Activated CD8-positive, alpha-beta memory T cell treated with anti-CD3 and anti-CD28 coated beads for 24 hours (primary cell): Measurements from ENCODE around the gene PTPRO.
"Not testable (repeated sequence)": the region's sequence is repeated elsewhere in the genome, so short reads cannot be mapped to it uniquely, and the experiment has no call there.

Experiments used
- DNase-seq: peaks from one replicate; pipeline ENCODE4 v3.0.0-alpha.2; 2020

PTPRO gene

GRCh38 chr12:15613981-15614380 lies 291.7 kb downstream of the PTPRO start:
- no peak for DNase-seq

GRCh38 chr12:15616495-15616894 lies 294.2 kb downstream of the PTPRO start:
- DNase-seq: not testable (repeated sequence)

- DNase-seq: no peak
Measured at GRCh38 chr12:15620741-15621539, 298.6 kb downstream of the PTPRO start.

- DNase-seq: no peak
Measured at GRCh38 chr12:15625075-15625474, 302.8 kb downstream of the PTPRO start.

DNA sequence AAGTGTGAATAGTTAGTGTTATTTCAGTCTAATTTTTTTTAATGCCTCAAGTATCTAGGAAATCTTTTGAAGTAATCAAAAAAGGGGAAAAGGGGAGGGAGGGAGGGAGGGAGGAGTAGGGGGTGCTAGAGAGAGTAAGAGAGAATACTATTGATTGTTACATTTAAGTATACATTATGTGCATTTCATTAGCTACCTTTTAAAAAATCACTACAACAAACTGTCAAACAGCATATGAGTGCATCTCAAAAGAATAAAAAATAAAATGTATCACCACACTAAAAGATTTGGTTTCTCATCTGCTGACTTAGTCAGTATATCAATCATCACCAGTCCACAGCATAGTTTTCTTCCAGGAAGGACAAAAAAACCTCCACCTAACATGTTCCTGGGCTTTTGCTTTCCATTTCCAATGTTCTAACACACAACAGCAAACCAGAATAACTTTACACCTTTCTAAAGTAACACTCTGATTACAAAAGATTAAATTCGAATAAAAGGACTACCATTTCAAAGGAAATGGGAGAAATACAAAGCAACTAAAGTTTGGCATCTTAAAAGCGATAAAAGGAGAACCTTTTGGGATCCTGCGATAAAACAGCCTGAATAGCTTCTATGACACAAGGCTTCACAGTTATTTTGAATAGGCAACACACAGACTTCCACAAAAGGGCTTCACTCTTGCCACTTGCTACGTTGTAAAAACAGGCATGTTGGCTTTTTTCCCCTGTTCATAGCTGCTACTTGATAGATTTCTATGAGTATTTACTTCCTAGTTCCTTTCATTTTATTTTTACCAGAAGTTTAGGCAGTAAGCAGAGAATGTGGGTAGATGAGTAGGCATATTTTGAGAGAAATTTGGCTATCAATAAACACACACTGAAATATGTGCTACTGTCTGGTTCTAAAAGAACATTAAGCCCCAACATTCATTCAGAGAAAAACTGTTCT lies 306.0 kb downstream of the PTPRO start:
- DNase-seq: no peak

GRCh38 chr12:15629108-15629507 lies 306.8 kb downstream of the PTPRO start:
- no peak for DNase-seq

GRCh38 chr12:15629761-15630160 lies 307.5 kb downstream of the PTPRO start:
- DNase-seq: no peak

GRCh38 chr12:15631007-15631715 lies 308.9 kb downstream of the PTPRO start:
- no peak for DNase-seq

- DNase-seq: no peak
Measured at GRCh38 chr12:15632708-15633107, 310.4 kb downstream of the PTPRO start.

GRCh38 chr12:15633201-15633600 lies 310.9 kb downstream of the PTPRO start:
- no peak for DNase-seq

DNA sequence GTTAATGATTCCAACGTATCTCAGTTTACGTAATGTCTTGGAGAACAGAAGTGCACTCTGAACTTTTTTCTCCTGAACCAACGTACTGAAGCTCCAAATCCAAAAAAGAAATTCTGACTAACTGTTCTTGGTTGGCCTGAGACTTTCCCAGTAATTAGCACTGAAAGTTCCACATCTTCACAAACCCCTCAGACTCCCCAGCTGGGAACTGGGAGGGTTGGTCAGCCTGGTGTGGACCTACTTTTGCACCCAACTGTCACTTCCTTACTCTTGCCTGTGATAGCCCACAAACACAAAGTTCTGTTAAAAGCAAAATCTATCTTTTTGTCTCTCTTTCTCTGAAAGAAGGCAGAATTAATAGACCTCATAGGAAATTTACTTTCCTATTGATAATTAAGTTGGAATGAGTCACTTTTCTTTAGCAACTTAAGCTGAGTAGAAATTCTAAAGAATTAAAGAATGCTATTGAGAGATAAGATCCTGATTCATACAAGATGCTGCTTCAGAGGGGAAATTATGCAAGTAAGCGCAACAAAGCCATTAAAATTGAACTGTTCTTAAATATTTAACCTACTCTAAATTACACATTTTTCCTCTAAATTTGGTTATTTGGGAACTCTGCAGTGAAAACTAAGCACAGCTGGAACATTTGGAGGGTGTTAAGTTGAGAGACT lies 311.8 kb downstream of the PTPRO start:
- DNase-seq: no peak

DNA sequence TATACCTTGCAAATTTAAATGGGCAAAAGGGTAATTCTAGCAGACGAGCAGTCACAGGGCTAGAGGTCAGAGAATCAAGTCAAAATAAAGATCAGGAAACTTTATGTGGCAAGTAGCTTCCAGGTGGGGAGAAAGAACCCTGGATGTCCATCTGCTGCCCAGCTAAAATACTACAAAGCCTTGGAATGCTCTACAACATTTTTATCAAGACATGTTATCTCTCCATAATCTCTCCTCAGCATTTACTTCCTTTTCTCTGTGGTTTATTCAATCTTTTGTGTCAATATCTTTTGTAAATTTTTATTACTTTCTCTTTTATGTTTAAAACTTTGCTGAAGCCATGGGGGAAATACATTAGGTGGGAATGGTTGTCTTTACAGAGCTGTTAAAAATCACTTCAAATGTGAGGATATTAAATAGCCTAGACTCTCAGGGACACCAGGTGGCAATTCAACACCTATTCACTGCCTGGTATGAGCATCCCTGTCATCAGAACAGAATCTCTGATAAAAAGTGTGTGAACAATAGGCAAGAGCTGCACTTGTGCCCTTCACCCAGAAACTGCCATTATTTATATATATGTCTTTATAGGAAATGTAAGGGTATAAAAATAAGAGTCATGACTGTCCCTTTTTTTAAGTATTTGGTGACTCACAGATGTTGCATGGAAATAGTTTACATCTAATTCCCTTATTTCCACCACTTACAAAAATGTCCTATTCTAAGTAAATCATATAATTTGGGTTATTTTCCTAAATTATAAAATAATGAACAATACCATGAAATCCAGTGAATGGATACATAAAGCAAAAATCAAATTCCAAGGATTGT lies 314.0 kb downstream of the PTPRO start:
- no peak for DNase-seq

DNA sequence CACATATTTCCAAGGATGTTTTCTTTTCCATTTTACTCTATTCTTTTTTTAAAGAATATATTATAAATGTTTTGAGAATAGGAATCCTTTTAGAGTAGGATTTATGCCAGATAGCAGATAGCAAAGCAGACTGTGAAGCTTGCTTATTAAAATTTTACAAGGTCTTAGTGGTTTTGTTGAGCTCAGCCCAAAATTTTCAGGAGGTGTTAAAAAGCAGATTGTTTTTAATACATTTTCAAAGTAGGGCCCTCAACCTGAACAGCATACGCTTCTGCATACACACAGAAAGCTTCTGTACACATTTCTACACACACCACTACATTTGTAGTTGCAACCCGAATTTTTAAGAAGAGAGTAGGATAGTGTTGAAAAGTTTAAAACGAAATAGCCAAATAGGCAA lies 315.9 kb downstream of the PTPRO start:
- no peak for DNase-seq

DNA sequence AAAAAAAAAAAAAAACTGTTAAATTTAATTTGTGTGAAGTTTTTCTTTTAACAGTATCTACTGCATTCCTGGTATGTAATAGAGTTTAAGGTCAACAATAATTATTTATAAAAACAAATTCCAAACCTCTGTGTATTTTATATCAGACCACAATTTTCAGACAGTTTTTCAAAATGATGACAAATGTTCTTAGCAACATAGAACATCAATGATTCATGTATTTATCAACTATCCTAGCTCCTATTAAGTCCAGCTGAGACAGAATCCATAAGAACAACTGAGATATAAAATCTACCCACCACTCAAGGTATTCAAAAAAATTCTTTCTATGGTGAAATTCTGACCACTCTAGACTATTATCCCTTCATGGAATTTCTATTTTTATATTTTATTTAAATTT lies 322.4 kb downstream of the PTPRO start:
- no peak for DNase-seq

DNA sequence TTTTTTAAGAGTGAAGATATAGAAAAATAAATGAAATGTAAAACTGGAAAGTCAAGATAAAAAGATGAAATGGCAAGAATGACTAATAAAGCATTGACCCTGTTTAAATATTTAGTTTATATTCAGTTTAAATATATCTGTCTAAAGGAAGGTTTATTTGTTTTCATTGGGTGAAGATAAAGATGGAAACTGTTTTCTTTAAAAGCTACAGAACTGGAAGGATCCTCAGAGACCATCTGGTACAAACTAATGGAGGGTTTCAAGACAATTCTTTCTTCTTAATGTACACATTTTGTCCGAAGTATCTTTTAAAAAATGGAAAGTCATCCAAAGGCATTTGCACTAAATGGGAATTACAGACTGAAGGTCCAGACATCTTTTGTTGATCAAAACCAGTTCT lies 324.3 kb downstream of the PTPRO start:
- DNase-seq: no peak
